ENCODE results near the gene POLR2F. TPM values are rescaled to one million over a fixed set of nuclear protein-coding genes. Genes with fewer than 3 reads are reported as not detected.

Gene POLR2F
- total RNA-seq, 4 donors from 2014 or later: 60.1 to 66.8 (median 64.1) TPM

DNA sequence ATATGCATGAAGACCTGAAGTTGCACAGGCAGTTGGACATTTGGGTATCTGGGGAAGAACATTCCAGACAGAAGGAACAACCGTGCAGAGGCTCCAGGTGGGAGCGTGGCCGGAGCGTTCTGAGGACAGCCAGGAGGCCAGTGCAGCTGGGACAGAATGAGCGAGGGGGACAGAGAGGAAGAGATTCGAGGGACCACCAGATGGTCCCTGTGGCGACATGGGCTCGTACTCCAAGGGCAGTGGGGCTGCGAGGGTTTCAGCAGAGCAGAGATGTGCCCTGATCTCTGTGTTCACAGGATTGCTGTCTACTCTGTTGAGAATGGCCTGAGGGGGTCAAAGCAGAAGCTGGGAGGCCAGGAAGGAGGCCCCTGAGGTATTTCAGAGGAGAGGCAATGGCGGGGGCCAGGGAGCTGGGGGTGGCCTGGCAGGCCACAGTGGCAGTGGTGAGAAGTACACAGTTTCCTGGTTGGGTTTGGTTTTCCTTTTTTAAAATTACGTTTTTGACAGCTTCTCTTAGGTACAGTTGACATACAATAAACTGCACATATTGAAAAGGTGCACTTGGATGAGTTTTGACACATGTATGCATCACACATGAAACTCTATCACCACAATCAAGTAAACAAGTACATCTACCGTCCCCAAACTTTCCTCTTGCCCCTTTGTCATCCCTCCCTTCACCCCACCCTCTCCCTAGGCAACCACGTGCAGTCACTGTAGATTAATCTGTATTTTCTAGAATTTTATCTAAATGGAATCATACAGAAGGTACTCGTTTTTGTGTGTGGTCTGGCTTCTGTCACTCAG, 55.7 kb downstream of the POLR2F start:
- H3K4me3 ChIP-seq: no peak overlapping the region
- no peaks in the 10 kb centered on the region for H3K36me3 ChIP-seq
- H3K27ac ChIP-seq: no peak overlapping the region
- no peaks in the 10 kb centered on the region for H3K4me1 ChIP-seq
- no peaks in the 10 kb centered on the region for H3K27me3 ChIP-seq
- no peak for DNase-seq (ENCODE audit: low spot score in 2 of 2)
- no peak for TF ChIP-seq POLR2A (IDR thresholded peaks at IDR 0.05)
- TF ChIP-seq CTCF (IDR thresholded peaks at IDR 0.05): no peak
- TF ChIP-seq EP300 (IDR thresholded peaks at IDR 0.05): no peak
- TF ChIP-seq POLR2AphosphoS5 (IDR thresholded peaks at IDR 0.05): no peak
- no peaks in the 10 kb centered on the region for H3K9me3 ChIP-seq
- 71% methylated on average over 14 of the region's 14 CpGs for WGBS

GRCh38 chr22:38012604-38013072, 59.1 kb downstream of the POLR2F start:
- TF ChIP-seq CTCF (IDR thresholded peaks at IDR 0.05) (no peak), POLR2A (IDR thresholded peaks at IDR 0.05) (no peak), POLR2AphosphoS5 (IDR thresholded peaks at IDR 0.05) (no peak), EP300 (IDR thresholded peaks at IDR 0.05) (no peak)
- Histone ChIP-seq H3K4me1 (peaks cover 26% of the 10 kb centered on the region), H3K36me3 (no peaks in the 10 kb centered on the region), H3K27me3 (no peaks in the 10 kb centered on the region), H3K27ac (no peak overlapping the region), H3K4me3 (no peak overlapping the region), H3K9me3 (no peaks in the 10 kb centered on the region)
- WGBS: 85% methylated on average over 7 of the region's 7 CpGs
- DNase-seq (ENCODE audit: low spot score in 2 of 2): no peak

GRCh38 chr22:38014083-38014482, 60.6 kb downstream of the POLR2F start:
- no peak overlapping the region for H3K27ac ChIP-seq
- 100% methylated on average over 1 of the region's 1 CpG for WGBS
- H3K36me3 ChIP-seq: no peaks in the 10 kb centered on the region
- H3K4me3 ChIP-seq: no peak overlapping the region
- H3K9me3 ChIP-seq: no peaks in the 10 kb centered on the region
- no peak for DNase-seq (ENCODE audit: low spot score in 2 of 2)
- peaks cover 36% of the 10 kb centered on the region for H3K4me1 ChIP-seq
- no peaks in the 10 kb centered on the region for H3K27me3 ChIP-seq
- TF ChIP-seq CTCF (IDR thresholded peaks at IDR 0.05): no peak

- DNase-seq (ENCODE audit: low spot score in 2 of 2): no peak
- Histone ChIP-seq H3K36me3 (no peaks in the 10 kb centered on the region), H3K4me1 (peaks cover 36% of the 10 kb centered on the region), H3K9me3 (no peaks in the 10 kb centered on the region), H3K27ac (peak overlapping the region; percentile 90), H3K4me3 (peak overlapping the region; percentile 32), H3K27me3 (no peaks in the 10 kb centered on the region)
- 26% methylated on average over 23 of the region's 33 CpGs for WGBS
- no peak for TF ChIP-seq POLR2A (IDR thresholded peaks at IDR 0.05)
- TF ChIP-seq POLR2AphosphoS5 (IDR thresholded peaks at IDR 0.05): no peak
- no peak for TF ChIP-seq CTCF (IDR thresholded peaks at IDR 0.05)
- TF ChIP-seq EP300 (IDR thresholded peaks at IDR 0.05): no peak
These were observed 63.0 kb downstream of the POLR2F start for GRCh38 chr22:38016182-38017151.

Data from suprapubic skin (tissue), 4 donors.